Limb (tissue), 2 donors: ENCODE results near the gene SEMA4B.
"Not testable (repeated sequence)": the region's sequence is repeated elsewhere in the genome, so short reads cannot be mapped to it uniquely, and the experiment has no call there.

Experiments used
- DNase-seq, 2 donors: peaks; one replicate each; pipeline ENCODE4 v3.0.0-alpha.2; 2016; ENCODE audit errors: extremely low spot score in 2 of 2

Gene SEMA4B

DNA sequence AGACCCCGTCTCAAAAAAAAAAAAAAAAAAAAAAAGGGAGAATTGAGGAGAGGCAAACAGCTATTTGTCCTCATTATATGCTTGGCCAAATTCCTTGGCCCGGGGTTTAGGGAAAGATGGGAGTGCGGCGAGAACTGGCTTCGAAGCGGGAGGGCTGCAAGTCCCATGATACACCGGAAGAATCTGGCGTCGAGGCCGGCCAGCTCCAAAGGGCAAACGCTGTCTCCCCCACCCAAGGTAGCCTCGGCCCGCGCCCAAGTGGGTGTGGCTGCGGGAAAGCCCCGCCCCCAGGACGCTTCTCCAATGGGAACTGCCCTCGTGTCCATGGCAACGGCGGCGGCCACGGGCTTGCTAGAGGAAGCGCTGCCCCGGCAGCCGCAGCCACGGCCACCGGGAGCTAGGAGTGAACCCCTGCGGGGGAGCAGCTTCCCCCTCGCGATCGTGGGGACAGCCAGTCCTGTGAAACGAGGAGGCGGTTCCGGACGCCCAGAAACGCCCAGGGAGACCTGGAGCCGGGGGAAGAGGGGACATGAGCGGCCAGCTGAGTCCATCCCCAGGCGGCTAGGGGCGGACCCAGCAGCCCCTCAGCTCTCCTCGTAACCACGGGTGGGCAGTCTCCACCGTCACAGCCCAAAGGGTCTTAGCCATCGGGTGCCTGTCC is 48.2 kb downstream of the SEMA4B start, which contains the start of gene TTLL13:
TSS of gene TTLL13 (plus strand) at position 354 of the 661 bp plus-strand sequence. CDS start 1,075 bp downstream, outside the sequence.
- peak; percentile 86 to 95 for DNase-seq

DNA sequence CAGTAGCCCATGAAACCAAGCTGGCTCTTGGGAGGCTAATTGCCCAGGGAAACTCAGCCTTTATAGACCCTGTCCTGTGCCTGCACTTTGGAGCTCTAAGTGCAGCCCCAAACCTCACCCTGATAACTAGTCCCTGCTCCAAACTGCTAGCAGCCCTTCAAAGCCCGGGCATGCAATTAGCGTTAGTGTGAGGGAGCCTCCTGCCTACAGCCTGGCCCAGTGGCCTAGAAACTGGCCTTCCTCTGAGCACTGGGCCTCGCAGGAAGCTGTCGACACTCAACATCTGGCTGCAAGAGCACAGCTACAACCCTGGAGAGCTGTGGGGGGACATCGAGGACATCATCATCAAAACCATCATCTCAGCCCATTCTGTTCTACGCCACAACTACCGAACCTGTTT is 56.6 kb downstream of the SEMA4B start:
- DNase-seq, result no peak

DNA sequence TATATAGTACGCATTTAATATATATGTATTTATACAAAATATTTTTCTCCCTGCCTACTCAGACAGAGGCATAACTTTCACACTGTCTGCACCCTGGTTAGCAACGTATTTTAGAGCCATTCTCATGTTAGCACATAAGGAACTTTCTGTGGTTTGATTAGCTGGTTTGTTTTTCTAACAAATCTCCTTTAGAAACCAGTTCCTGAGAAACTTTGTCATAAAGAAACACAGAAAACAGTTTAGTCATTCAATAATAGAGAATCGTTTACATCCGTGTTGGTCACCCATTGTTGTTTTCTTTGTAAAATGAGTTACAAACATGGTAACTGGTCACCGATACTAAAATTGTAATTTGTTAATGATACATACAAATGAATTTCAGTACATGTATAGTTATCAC is 58.4 kb downstream of the SEMA4B start:
- DNase-seq, result no peak

DNA sequence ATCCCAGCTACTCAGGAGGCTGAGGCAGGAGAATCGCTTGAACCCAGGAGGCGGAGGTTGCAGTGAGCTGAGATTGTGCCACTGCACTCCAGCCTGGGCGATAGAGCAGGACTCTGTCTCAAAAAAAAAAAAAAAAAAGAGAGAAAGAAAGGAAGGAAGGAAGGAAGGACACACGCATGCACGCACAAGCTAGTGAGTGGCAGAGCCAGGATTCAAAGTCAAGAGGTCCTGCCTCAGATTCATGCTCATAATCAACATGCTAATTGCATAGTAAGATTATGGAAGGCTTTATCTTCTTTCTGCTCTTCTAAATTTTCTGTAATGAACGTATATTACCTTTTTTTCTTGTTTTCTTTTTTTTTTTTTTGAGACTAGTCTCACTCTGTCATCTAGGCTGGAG is 59.6 kb downstream of the SEMA4B start:
- not testable (repeated sequence) for DNase-seq

DNA sequence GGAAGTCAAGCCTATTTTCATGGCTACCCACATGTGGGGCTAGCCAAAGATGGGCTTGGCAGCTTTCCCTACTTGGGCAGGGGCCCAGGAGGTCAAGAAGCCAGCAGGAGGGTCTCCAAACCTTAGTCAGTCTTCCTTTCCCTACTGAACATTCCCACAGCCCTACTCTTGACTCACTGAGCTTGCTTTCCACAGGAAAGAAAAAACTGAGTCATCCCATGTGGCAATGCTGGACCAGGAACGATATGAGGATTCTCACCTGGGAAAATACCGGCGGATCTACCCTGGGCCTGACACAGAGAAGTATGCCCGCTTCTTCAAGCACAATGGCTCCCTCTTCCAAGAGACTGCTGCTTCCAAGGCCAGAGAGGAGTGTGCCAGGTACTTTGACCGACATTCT is 60.7 kb downstream of the SEMA4B start:
- DNase-seq, result no peak

DNA sequence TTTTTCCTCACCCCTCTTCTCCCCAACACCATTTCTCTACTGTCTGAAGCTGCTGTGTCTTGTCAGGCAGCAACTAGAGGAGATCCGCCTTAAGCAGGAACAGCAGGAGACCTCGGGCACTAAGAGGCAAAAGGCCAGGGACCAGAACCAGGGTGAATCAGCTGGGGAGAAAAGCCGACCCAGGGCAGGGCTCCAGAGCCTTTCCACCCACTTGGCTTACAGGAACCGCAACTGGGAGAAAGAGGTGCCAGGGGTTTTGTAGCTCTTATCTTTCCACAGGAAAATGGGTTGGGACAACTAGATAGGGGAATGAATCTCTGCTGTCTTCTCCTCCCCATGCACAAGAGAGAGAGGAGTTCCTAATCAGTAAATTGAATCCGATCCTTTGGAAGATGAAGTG is 61.3 kb downstream of the SEMA4B start:
- no peak for DNase-seq

DNA sequence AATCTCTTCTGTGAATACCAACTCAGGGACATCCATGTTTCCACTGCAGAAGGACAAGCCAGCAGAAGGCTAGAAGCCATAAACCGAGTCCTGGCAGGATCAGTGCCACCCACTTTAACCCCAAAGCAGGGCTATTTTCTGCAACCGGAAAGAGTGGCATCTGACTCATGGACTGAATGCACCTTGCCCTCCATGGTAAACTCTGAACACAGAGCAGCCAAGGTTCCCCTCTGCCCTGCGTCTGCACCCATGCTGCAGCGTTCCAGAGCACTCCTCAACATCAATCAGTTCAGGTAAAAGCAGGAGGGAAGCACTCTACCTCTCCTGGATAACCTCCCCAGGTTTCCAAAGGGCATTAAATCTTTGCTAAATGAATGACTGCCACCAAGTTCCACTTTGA is 63.5 kb downstream of the SEMA4B start:
- DNase-seq, result no peak

DNA sequence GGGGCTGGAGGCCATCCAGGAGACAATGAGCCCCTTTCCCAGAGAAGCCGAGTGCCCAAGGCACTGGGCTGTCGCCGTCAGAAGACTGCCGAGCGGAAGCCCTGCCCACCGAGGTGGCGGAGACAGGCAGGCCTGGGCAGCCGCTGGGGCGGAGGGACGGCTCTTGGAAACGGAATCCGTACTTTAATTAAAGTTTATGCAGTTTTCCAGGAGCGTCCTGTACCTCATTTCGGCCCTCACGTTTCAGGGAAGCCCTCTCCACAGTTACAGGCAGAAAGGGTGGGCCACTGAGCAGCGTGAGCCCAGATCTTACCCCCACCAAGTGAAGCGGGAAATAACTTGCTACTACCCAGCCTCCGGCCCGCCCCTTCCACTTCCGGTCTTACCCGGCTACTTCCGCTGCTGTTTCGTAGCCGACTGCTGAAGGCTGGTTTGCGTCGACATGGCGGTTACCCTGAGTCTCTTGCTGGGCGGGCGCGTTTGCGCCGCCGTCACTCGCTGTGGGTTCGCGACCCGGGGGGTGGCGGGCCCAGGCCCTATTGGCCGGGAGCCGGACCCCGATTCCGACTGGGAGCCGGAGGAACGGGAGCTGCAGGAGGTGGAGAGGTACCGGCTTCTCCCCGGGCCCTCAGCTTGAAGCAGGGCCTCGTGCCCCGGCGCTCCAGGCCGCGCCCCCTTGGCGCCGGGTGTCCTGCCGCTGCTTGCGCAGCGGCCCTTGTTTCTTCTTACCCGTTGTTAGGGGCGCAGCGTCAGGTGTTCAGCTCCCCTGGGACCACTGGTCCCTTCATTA is 64.3 kb downstream of the SEMA4B start, which contains the start of gene NGRN:
TSS of gene NGRN (plus strand) at position 402 of the 790 bp plus-strand sequence. CDS start at position 443, 41 bp downstream.
- DNase-seq, result peak; percentile 94 to 96

DNA sequence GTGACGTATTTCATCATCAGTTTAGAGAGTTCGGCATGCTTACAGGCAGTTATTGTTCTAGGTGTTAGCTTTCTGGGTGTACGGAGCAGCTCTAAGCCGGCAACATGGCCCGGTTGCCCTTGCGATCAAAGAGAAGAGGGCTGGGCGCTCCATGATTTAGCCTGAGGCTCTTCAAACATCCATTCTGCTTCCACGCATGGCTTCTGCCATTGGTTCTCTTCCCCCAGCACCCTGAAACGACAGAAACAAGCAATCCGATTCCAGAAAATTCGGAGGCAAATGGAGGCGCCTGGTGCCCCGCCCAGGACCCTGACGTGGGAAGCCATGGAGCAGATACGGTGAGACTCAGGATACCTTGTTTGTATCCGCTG is 64.9 kb downstream of the SEMA4B start:
- DNase-seq, result peak in 1 of 2 donors; percentile 6

DNA sequence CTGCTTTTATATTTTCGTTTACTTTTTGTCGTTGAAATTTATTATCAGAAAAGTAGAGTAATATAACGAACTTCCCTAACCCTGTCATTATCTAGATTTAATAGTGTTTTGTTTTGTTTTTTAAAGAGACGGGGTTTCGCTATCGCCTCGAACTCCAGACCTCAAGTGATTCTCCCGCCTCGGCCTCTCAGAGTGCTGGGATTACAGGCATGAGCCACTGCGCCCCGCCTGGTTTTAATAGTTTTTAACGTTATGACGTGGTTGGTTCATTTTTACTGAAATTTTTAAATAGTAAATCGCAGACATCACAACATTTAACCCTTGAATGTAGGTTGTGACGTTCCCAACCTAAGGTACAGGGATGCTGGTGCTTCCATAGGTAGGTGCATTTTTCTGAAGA is 65.4 kb downstream of the SEMA4B start:
- DNase-seq, result no peak

DNA sequence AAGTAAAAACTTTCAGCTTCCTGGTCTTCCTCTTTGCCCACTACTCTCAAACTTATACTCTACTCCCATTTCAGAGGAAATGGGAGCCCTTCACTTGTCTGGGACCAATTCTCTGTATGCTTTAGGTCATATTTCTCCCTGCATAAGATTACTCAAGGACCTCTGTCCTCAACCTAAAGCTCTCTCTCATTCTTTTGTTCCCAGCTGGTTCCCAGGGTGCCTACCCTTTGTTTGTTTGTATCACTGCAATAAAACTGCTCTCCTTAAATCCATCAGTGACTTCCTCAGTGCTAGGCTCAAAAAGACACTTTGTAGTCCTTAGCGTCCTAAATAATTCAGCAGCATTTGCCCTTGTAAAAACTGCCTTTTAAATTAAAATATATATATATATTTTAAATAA is 67.3 kb downstream of the SEMA4B start:
- DNase-seq, result no peak

DNA sequence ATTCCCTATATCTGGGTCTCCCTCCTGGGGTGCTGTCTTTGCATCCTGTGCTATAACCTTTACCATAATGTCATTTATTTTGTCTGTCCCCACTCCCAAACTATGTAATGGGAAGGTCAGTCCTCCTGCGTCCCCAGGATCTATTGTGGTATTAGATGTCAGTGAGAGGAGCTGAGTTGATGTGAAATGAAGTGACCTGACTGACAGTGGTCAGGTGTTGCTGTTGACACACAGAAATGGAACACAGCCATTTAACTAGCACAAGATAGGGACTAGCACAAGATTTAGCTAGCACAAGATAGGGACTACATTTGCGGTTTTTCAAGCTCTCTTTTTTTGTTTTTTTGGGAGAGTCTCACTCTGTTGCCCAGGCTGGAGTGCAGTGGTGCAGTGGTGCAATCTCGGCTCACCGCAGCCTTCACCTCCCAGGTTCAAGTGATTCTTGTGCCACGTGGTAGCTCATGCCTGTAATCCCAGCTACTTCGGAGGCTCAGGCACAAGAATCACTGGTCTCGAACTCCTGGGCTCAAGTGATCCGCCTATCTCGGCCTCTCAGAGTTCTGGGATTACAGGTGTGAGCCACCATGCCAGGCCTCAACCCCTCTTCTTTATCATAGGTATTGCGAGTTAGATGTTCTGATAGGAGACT is 69.5 kb downstream of the SEMA4B start:
- no peak for DNase-seq

DNA sequence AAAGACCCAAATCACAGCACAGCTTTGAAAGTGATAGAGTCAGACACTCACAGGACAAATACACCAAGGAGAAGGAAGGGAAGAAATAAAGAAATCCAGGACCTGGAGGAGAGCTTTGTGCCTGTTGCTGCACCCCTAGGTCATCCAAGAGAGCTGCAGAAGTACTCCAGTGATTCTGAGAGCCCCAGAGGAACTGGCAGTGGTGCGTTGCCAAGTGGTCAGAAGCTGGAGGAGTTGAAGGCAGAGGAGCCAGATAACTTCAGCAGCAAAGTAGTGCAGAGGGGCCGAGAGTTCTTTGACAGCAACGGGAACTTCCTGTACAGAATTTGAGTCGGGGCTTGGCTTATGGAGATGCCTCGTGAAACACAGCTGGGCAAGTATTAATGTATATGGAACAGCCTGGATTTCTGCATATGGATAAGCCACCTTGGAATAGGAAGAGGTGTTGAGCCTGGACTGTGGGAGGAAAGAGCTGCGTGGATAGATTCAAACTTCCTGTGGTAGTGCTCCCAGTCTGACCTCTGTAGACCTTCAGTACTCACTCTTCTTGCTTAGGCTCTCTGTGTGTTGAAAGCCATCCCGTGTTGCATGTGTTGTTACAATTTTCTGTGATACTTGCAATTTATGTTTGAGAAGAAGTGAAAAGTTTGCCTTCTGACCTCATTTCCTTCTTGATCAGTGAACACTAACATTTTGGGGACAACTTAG is 70.5 kb downstream of the SEMA4B start:
- no peak for DNase-seq

DNA sequence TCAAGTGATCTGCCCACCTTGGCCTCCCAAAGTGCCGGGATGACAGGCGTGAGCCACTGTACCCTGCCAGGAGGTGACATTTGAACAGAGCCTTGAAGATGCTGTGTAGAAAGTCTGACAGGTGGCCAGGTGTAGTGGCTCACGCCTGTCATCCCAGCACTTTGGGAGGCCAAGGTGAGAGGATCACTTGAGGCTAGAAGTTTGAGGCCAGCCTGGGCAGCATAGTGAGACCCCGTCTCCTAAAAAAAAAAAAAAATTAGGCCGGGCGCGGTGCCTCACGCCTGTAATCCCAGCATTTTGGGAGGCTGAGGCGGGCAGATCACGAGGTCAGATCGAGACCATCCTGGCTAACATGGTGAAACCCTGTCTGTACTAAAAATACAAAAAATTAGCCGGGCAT is 77.3 kb downstream of the SEMA4B start:
- not testable (repeated sequence) for DNase-seq
